HG03139 (cell line): Measurements from ENCODE around the gene IRAK3.
A peak's percentile ranks its signal among the peaks of the same experiment; 100 is the strongest.

ENCODE experiments used
- ATAC-seq: cut with Tn5 transposase; IDR thresholded peaks from one replicate; pipeline ENCODE4 v1.9.1; 2021; ENCODE audit not compliant: unreplicated experiment

The IRAK3 gene

GRCh38 chr12:66252771-66253170, 63.8 kb downstream of the IRAK3 start:
- no peak for ATAC-seq

- no peak for ATAC-seq
Observed at GRCh38 chr12:66255737-66256136, 66.7 kb downstream of the IRAK3 start.

GRCh38 chr12:66258011-66258410, 69.0 kb downstream of the IRAK3 start:
- no peak for ATAC-seq

- ATAC-seq = no peak
Observed at GRCh38 chr12:66262737-66263136, 73.7 kb downstream of the IRAK3 start.

GRCh38 chr12:66268562-66268961, 79.5 kb downstream of the IRAK3 start:
- no peak for ATAC-seq

GRCh38 chr12:66269142-66269541, 80.1 kb downstream of the IRAK3 start:
- ATAC-seq = no peak

GRCh38 chr12:66269757-66270383, 80.9 kb downstream of the IRAK3 start:
- ATAC-seq = no peak

- no peak for ATAC-seq
Observed at GRCh38 chr12:66270613-66271012, 81.6 kb downstream of the IRAK3 start.

GRCh38 chr12:66272650-66273049, 83.6 kb downstream of the IRAK3 start:
- ATAC-seq = no peak

- no peak for ATAC-seq
Observed at GRCh38 chr12:66273147-66273546, 84.1 kb downstream of the IRAK3 start.

GRCh38 chr12:66275040-66275439, 86.0 kb downstream of the IRAK3 start:
- no peak for ATAC-seq

GRCh38 chr12:66279123-66279712, 90.2 kb downstream of the IRAK3 start:
- no peak for ATAC-seq

- no peak for ATAC-seq
Observed at GRCh38 chr12:66280561-66280960, 91.5 kb downstream of the IRAK3 start.

GRCh38 chr12:66282244-66282643, 93.2 kb downstream of the IRAK3 start:
- no peak for ATAC-seq

GRCh38 chr12:66287275-66287674, 98.3 kb downstream of the IRAK3 start:
- no peak for ATAC-seq

- ATAC-seq = no peak
Observed at GRCh38 chr12:66288121-66288520, 99.1 kb downstream of the IRAK3 start.

- ATAC-seq = no peak
Observed at GRCh38 chr12:66289485-66289884, 100.5 kb downstream of the IRAK3 start.

GRCh38 chr12:66290716-66291200, 101.7 kb downstream of the IRAK3 start:
- no peak for ATAC-seq

GRCh38 chr12:66296176-66296683, 107.2 kb downstream of the IRAK3 start:
- no peak for ATAC-seq

GRCh38 chr12:66297080-66297479, 108.1 kb downstream of the IRAK3 start:
- ATAC-seq = no peak

- no peak for ATAC-seq
Observed at GRCh38 chr12:66297923-66298322, 108.9 kb downstream of the IRAK3 start.

GRCh38 chr12:66301944-66302826, 113.2 kb downstream of the IRAK3 start, which contains the start of gene HELB:
Gene HELB (plus strand): TSS chr12:66302493. CDS start chr12:66302604, 111 bp downstream.
- ATAC-seq = peak; percentile 98
